Measurements from ENCODE around the gene PAX4. TPM values are rescaled to one million over a fixed set of nuclear protein-coding genes. Genes with fewer than 3 reads are reported as not detected.

The PAX4 gene
- total and polyA plus RNA-seq, 9 of the 15 experiments (the other 6 are each of a cell fraction or from before 2014, with no cell fraction given) = not detected

- TF ChIP-seq ZNF239 (CRISPR knock-in tag; IDR thresholded peaks at IDR 0.05) (0 out of 2 replicates have a peak, but pooled peaks have one; percentile 11), MAFF (IDR thresholded peaks at IDR 0.05; ENCODE audit: low read length) (peak; percentile 16; the same call in 1 of the 2 replicates), GABPB1 (CRISPR knock-in tag; IDR thresholded peaks at IDR 0.05) (no peak), ZNF316 (IDR thresholded peaks at IDR 0.05) (peak; percentile 39), GMEB1 (CRISPR knock-in tag; IDR thresholded peaks at IDR 0.05) (no peak), NR3C1 (CRISPR knock-in tag; IDR thresholded peaks at IDR 0.05) (no peak), TCFL5 (CRISPR knock-in tag; conservative IDR thresholded peaks at IDR 0.05) (no peak), LEF1 (IDR thresholded peaks at IDR 0.05) (no peak), LARP7 (IDR thresholded peaks at IDR 0.05) (no peak), HNRNPUL1 (IDR thresholded peaks at IDR 0.05; ENCODE audit: low read length) (no peak), POU5F1 (IDR thresholded peaks at IDR 0.05; ENCODE audit: borderline replicate concordance, low read depth, low read length, partially characterized antibody) (no peak), MECOM (CRISPR knock-in tag; IDR thresholded peaks at IDR 0.05) (no peak), FOXJ2 (tag; IDR thresholded peaks at IDR 0.05) (no peak), ZNF143 (CRISPR knock-in tag; IDR thresholded peaks at IDR 0.05) (no peak), CBFA2T3 (IDR thresholded peaks at IDR 0.05) (no peak), RBM34 (IDR thresholded peaks at IDR 0.05; ENCODE audit: borderline replicate concordance, insufficient read depth, low read length) (no peak)
- TF ChIP-seq, protein P1, sequence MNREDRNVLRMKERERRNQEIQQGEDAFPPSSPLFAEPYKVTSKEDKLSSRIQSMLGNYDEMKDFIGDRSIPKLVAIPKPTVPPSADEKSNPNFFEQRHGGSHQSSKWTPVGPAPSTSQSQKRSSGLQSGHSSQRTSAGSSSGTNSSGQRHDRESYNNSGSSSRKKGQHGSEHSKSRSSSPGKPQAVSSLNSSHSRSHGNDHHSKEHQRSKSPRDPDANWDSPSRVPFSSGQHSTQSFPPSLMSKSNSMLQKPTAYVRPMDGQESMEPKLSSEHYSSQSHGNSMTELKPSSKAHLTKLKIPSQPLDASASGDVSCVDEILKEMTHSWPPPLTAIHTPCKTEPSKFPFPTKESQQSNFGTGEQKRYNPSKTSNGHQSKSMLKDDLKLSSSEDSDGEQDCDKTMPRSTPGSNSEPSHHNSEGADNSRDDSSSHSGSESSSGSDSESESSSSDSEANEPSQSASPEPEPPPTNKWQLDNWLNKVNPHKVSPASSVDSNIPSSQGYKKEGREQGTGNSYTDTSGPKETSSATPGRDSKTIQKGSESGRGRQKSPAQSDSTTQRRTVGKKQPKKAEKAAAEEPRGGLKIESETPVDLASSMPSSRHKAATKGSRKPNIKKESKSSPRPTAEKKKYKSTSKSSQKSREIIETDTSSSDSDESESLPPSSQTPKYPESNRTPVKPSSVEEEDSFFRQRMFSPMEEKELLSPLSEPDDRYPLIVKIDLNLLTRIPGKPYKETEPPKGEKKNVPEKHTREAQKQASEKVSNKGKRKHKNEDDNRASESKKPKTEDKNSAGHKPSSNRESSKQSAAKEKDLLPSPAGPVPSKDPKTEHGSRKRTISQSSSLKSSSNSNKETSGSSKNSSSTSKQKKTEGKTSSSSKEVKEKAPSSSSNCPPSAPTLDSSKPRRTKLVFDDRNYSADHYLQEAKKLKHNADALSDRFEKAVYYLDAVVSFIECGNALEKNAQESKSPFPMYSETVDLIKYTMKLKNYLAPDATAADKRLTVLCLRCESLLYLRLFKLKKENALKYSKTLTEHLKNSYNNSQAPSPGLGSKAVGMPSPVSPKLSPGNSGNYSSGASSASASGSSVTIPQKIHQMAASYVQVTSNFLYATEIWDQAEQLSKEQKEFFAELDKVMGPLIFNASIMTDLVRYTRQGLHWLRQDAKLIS (CRISPR knock-in tag; IDR thresholded peaks at IDR 0.05) = no peak
- TF ChIP-seq, protein P2, sequence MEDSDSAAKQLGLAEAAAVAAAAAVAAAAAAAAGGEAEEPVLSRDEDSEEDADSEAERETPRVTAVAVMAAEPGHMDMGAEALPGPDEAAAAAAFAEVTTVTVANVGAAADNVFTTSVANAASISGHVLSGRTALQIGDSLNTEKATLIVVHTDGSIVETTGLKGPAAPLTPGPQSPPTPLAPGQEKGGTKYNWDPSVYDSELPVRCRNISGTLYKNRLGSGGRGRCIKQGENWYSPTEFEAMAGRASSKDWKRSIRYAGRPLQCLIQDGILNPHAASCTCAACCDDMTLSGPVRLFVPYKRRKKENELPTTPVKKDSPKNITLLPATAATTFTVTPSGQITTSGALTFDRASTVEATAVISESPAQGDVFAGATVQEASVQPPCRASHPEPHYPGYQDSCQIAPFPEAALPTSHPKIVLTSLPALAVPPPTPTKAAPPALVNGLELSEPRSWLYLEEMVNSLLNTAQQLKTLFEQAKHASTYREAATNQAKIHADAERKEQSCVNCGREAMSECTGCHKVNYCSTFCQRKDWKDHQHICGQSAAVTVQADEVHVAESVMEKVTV (CRISPR knock-in tag; IDR thresholded peaks at IDR 0.05) = no peak
- TF ChIP-seq, protein P3, sequence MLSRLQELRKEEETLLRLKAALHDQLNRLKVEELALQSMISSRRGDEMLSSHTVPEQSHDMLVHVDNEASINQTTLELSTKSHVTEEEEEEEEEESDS (CRISPR knock-in tag; IDR thresholded peaks at IDR 0.05) = no peak
- TF ChIP-seq, protein P4, sequence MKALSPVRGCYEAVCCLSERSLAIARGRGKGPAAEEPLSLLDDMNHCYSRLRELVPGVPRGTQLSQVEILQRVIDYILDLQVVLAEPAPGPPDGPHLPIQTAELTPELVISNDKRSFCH (CRISPR knock-in tag; IDR thresholded peaks at IDR 0.05) = no peak
- TF ChIP-seq, protein P4 (tag; IDR thresholded peaks at IDR 0.05) = no peak
Measured at GRCh38 chr7:127658970-127659630, 41.2 kb upstream of the PAX4 start (continued).

All from K562 (cell line).